Activated T-cell treated with anti-CD3 and anti-CD28 coated beads, Interleukin-2, amount 50 U/mL, for 1 hour (primary cell): ENCODE results near the gene VDR.
"Not testable (repeated sequence)": the region's sequence is repeated elsewhere in the genome, so short reads cannot be mapped to it uniquely, and the experiment has no call there.

Experiments
- DNase-seq: peaks from one replicate; pipeline ENCODE4 v3.0.0-alpha.2; 2020

Gene VDR

GRCh38 chr12:47823422-47824086 lies 81.2 kb downstream of the VDR start:
- no peak for DNase-seq

- no peak for DNase-seq
These were observed 81.9 kb downstream of the VDR start for GRCh38 chr12:47822863-47823262.

GRCh38 chr12:47822401-47822800 lies 82.4 kb downstream of the VDR start:
- DNase-seq, result no peak

- no peak for DNase-seq
These were observed 83.5 kb downstream of the VDR start for GRCh38 chr12:47821346-47821706.

- no peak for DNase-seq
These were observed 84.0 kb downstream of the VDR start for GRCh38 chr12:47820631-47821345.

GRCh38 chr12:47819896-47820630 lies 84.7 kb downstream of the VDR start, which contains the start of gene HDAC7:
TSS of gene HDAC7 (minus strand) at chr12:47819903. CDS start at chr12:47819785, 118 bp downstream.
- DNase-seq, result peak; percentile 75

GRCh38 chr12:47819138-47819895 lies 85.5 kb downstream of the VDR start:
- peak; percentile 60 for DNase-seq

GRCh38 chr12:47818467-47819137 lies 86.2 kb downstream of the VDR start:
- peak; percentile 51 for DNase-seq

GRCh38 chr12:47818007-47818376 lies 86.8 kb downstream of the VDR start:
- no peak for DNase-seq

- no peak for DNase-seq
These were observed 87.4 kb downstream of the VDR start for GRCh38 chr12:47817272-47818006.

- DNase-seq, result no peak
These were observed 88.2 kb downstream of the VDR start for GRCh38 chr12:47816403-47817271.

GRCh38 chr12:47815447-47815846 lies 89.3 kb downstream of the VDR start:
- not testable (repeated sequence) for DNase-seq

- no peak for DNase-seq
These were observed 90.1 kb downstream of the VDR start for GRCh38 chr12:47814539-47815170.

- no peak for DNase-seq
These were observed 91.1 kb downstream of the VDR start for GRCh38 chr12:47813511-47814196.

- peak; percentile 91 for DNase-seq
These were observed 91.8 kb downstream of the VDR start for GRCh38 chr12:47812797-47813510.

- no peak for DNase-seq
These were observed 93.0 kb downstream of the VDR start for GRCh38 chr12:47811581-47812484.

- no peak for DNase-seq
These were observed 93.8 kb downstream of the VDR start for GRCh38 chr12:47811072-47811396.

- DNase-seq, result not testable (repeated sequence)
These were observed 95.3 kb downstream of the VDR start for GRCh38 chr12:47809518-47809917.
